NCI-H1436 (cell line): ENCODE data around the gene PTPRF.

Experiments used
- DNase-seq: peaks from one replicate; lab custom pipeline; 2025; lab: John Stamatoyannopoulos, UW

Gene PTPRF

GRCh38 chr1:43669878-43670277 is 139.2 kb downstream of the PTPRF start:
- no peak for DNase-seq

GRCh38 chr1:43671193-43671592 is 140.5 kb downstream of the PTPRF start:
- no peak for DNase-seq

- no peak for DNase-seq
Measured at GRCh38 chr1:43671626-43672330, 141.1 kb downstream of the PTPRF start.

- DNase-seq, result no peak
Measured at GRCh38 chr1:43673261-43673660, 142.6 kb downstream of the PTPRF start.
